DMS53 treated with DMSO at 0.1 percent for 48 hours (cell line): Measurements from ENCODE around the gene PAGE4.

Experiments used
- DNase-seq: peaks from one replicate; lab custom pipeline; 2025; ENCODE audit not compliant: unreplicated experiment; lab: John Stamatoyannopoulos, UW

The PAGE4 gene

GRCh38 chrX:49829016-49829415 is at the start of gene PAGE4:
Gene PAGE4, plus strand, starts transcription at chrX:49829303. Its CDS starts 1,126 bp downstream, at chrX:49830429.
- DNase-seq: no peak

GRCh38 chrX:49784747-49785280 is 44.3 kb upstream of the PAGE4 start:
- DNase-seq: no peak

- no peak for DNase-seq
These were observed 36.7 kb upstream of the PAGE4 start for GRCh38 chrX:49792376-49792775.

GRCh38 chrX:49793686-49794085 is 35.4 kb upstream of the PAGE4 start:
- no peak for DNase-seq

- no peak for DNase-seq
These were observed 29.3 kb upstream of the PAGE4 start for GRCh38 chrX:49799828-49800227.

GRCh38 chrX:49809891-49810632 is 19.0 kb upstream of the PAGE4 start:
- DNase-seq: no peak

GRCh38 chrX:49812177-49812576 is 16.9 kb upstream of the PAGE4 start:
- DNase-seq: no peak

GRCh38 chrX:49816435-49816834 is 12.7 kb upstream of the PAGE4 start:
- DNase-seq: no peak

- peak; percentile 23 for DNase-seq
These were observed 9.3 kb downstream of the PAGE4 start for GRCh38 chrX:49838374-49838773.

GRCh38 chrX:49840679-49841078 is 11.6 kb downstream of the PAGE4 start:
- peak; percentile 87 for DNase-seq

- DNase-seq: no peak
These were observed 13.5 kb downstream of the PAGE4 start for GRCh38 chrX:49842621-49843020.

- DNase-seq: no peak
These were observed 15.5 kb downstream of the PAGE4 start for GRCh38 chrX:49844611-49845010.

- DNase-seq: no peak
These were observed 16.7 kb downstream of the PAGE4 start for GRCh38 chrX:49845701-49846403.

GRCh38 chrX:49846522-49846921 is 17.4 kb downstream of the PAGE4 start:
- no peak for DNase-seq

GRCh38 chrX:49848275-49848674 is 19.2 kb downstream of the PAGE4 start:
- DNase-seq: no peak

- DNase-seq: no peak
These were observed 20.9 kb downstream of the PAGE4 start for GRCh38 chrX:49850028-49850427.

GRCh38 chrX:49853661-49854060 is 24.6 kb downstream of the PAGE4 start:
- no peak for DNase-seq

- no peak for DNase-seq
These were observed 27.7 kb downstream of the PAGE4 start for GRCh38 chrX:49856819-49857218.

GRCh38 chrX:49858341-49858740 is 29.2 kb downstream of the PAGE4 start:
- no peak for DNase-seq

- no peak for DNase-seq
These were observed 30.4 kb downstream of the PAGE4 start for GRCh38 chrX:49859491-49859890.

- no peak for DNase-seq
These were observed 31.9 kb downstream of the PAGE4 start for GRCh38 chrX:49860867-49861535.

- peak; percentile 30 for DNase-seq
These were observed 33.0 kb downstream of the PAGE4 start for GRCh38 chrX:49862093-49862492.
